TTC549 (cell line): ENCODE data around the gene GNA15.
"Not testable (repeated sequence)": the region's sequence is repeated elsewhere in the genome, so short reads cannot be mapped to it uniquely, and the experiment has no call there.

Experiments used
- FAIRE-seq: peaks from 2 replicates; lab custom pipeline; 2012; peaks lifted over from hg19 to GRCh38; lab: Jason Lieb, UNC

Gene GNA15, protein sequence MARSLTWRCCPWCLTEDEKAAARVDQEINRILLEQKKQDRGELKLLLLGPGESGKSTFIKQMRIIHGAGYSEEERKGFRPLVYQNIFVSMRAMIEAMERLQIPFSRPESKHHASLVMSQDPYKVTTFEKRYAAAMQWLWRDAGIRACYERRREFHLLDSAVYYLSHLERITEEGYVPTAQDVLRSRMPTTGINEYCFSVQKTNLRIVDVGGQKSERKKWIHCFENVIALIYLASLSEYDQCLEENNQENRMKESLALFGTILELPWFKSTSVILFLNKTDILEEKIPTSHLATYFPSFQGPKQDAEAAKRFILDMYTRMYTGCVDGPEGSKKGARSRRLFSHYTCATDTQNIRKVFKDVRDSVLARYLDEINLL

DNA sequence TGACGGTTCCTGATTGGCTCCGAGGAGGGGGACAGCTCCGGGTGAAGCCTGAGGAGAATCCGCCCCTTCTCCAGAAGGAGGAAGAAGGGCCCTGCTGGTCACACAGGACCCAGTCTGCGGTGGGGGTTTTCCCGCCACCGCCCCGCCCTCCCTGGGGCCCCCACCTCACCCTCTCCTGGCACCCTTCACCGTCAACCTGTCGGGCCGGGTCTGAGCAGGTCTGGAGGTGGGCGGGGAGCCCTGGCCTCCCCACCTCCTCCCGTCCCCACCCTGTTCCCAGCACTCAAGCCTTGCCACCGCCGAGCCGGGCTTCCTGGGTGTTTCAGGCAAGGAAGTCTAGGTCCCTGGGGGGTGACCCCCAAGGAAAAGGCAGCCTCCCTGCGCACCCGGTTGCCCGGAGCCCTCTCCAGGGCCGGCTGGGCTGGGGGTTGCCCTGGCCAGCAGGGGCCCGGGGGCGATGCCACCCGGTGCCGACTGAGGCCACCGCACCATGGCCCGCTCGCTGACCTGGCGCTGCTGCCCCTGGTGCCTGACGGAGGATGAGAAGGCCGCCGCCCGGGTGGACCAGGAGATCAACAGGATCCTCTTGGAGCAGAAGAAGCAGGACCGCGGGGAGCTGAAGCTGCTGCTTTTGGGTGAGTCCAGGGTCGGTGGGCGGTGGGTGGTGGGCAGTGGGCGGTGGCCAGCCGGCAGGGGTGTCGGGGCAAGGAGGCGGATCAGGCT is at the start of gene GNA15:
Gene GNA15 (plus strand): TSS at position 73 of the 723 bp plus-strand sequence. CDS start 418 bp downstream, at position 491.
- no peak for FAIRE-seq

DNA sequence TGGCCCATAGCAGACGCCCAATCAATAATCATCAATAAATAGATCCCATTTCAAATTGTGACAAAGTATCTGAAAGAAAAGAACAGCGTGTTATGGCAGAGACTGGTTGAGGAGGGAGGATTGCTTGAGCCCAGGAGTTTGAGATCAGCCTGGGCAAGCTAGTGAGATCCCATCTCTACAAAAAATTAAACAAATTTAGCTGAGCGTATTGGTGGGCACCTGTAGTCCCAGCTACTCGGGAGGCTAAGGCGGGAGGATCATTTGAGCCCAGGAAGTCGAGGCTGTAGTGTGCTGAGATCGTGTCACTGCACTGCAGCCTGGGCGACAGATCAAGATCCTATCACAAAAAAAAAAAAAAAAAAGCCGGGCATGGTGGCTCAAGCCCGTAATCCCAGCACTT is 48.1 kb upstream of the GNA15 start:
- no peak for FAIRE-seq

DNA sequence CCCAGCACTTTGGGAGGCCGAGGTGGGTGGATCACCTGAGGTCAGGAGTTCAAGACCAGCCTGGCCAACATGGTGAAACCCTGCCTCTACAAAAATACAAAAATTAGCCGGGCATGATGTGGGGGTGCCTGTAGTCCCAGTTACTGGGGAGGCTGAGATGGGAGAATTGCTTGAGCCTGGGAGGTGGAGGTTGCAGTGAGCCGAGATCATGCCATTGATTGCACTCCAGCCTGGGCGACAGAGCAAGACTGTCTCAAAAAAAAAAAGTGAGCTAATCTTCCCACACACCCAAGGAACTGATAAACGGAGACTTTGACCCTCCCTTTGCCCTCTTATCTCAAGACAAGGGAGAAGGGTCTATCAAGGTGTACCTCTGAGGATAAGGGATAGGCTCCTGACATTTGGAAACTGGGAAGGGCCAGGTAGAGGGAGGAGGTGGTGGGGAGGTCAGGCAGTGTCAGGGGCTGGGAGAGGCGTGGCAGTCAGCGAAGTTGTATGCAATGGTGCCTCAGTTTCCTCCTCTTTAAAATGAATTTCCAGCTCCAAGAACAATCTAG is 46.5 kb upstream of the GNA15 start:
- FAIRE-seq, result not testable (repeated sequence)

DNA sequence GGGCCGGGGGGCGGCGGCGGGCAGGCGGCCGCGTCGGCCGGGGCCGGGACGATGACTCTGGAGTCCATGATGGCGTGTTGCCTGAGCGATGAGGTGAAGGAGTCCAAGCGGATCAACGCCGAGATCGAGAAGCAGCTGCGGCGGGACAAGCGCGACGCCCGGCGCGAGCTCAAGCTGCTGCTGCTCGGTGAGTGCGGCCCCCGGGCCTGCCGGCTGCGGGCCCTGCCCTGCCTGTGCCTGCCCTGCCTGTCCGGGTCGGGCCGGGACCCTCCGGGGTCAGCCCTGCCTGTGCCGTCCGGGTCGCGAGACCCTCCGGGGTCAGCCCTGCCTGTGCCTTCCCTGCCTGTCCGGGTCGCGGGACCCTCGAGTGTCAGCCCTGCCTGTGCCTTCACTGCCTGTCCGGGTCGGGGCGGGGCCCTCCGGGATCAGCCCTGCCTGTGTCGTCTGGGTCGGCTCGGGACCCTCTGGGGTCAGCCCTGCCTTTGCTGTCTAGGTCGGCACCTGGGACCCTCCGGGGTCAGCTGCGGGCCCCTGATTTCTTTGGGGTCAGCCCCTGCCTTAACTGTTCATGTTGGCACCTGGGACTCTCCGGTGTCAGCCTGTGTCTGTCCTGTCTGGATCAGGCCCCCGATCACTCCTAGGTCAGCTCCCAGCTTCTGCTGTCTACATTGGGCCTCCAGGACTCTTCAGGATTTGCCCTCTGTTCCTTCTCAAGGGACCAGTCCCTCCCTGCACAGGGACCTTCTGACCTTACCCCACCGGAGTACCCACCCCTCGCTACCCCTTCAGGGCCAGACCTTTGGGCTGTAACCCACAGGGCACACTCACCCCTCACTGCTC is 41.0 kb upstream of the GNA15 start:
- FAIRE-seq, result no peak

- no peak for FAIRE-seq
Measured at GRCh38 chr19:3095441-3096191, 40.2 kb upstream of the GNA15 start.

DNA sequence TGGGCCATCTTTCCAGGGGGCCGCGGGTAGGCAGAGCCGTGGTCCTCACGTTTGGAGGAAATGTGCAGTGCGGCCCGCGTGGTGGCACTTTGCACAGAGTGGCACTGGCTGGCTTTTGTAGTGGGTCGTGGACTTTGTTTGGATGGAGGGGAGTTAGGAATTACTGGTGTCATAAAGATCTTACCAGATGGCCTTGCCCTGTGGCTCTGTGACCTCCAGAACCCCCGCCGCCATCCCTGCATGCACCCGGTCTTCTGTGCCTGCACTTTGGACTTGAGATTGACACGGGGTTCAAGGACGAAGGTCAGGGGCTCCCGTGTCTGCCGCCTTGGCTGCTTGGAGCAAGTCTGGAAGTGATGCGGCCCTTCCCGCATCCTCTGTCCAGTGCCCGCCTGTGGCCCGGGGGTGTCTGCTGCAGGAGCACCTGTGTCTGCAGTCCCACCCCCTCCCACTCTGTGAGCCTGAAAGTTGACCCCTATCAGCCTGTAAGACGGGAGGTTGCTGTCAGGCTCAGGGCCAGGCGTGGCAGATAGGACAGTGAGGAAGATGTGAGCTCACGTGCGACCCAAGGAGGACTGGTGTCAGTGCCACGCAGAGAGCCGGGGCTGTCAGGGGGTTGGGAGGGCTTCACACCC is 39.4 kb upstream of the GNA15 start:
- no peak for FAIRE-seq

DNA sequence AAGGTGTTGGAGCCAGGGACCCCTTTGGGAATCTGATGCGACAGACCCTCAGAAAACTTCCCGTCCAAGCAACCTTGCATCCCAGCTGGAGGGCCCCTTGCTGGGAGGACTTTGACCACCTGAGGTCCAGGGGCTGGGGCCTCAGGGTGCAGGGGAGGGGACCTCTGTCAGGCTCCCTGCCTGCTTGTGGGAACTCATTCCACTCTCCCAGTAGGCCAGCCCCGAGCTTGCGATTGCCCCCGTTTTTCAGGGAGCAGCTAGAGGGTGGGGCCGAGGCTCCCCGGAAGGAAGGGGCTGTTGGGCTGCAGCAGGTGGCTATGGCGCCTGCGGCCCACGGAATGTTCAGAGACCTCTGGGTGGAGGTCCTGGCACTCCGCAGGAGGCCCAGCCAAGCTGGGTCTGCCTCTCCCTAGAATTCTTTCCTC is 38.9 kb upstream of the GNA15 start:
- no peak for FAIRE-seq

DNA sequence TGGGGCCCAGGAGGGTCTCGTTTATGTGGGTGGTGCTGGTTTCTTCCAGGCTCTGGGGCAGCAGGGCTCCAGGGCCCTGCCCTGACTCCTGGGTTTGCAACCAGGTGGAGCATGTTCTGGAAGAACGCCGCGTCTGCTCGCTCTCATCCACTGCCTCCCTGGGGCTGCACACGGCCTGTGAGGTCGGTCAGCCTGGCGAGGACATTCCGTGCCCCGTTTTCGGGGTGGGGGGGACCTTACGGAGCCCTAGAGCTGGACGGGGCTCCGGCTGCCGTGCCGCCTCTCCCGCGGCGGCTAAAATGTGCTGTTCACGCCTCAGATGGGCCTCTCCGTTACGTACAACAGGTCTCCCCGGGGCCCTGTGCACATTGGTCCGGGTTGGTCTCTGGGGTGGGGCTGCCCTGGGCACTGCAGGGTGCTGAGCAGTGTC is 38.4 kb upstream of the GNA15 start:
- no peak for FAIRE-seq

DNA sequence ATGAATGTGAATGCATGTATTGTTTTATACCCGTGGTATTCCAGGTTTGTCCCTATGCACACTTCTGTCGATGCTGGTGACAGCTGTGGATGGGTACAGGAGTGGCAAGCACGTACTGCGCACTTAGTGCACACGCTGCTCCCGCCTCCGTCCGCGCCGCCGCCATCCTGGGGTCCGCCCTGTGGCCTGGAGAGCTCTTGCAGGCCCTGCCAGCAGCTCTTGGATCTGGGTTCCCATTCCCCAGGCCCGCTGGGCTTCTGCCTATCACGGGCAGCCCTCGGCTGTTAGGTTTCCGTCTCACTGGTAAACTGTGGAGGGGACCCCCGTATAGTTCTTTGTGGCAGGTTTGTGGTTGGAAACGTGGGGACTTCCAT is 37.7 kb upstream of the GNA15 start:
- no peak for FAIRE-seq

- no peak for FAIRE-seq
Measured at GRCh38 chr19:3098515-3099346, 37.1 kb upstream of the GNA15 start.

- no peak for FAIRE-seq
Measured at GRCh38 chr19:3099347-3100145, 36.3 kb upstream of the GNA15 start.

DNA sequence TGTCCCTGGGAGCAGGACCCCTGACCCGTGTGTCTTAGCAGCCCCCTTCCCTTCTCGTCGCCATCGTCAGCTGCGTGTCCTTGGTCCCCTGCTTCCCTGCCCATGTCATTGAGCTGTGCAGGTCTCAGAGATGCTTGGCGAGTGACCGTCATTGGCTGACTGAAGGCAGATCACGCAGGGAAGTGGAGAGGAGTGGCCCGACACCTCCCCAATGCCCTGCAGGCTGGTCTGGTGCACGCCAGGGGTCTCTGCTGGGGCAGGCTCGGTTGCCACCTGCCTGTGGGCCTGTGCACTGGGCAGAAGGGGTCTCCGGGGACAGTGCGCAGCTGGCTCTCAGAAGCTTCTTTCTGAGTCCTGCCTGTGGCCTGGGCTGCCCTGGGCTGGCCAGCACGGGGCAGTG is 35.5 kb upstream of the GNA15 start:
- FAIRE-seq, result no peak

GRCh38 chr19:3100747-3101730 is 34.8 kb upstream of the GNA15 start:
- no peak for FAIRE-seq

DNA sequence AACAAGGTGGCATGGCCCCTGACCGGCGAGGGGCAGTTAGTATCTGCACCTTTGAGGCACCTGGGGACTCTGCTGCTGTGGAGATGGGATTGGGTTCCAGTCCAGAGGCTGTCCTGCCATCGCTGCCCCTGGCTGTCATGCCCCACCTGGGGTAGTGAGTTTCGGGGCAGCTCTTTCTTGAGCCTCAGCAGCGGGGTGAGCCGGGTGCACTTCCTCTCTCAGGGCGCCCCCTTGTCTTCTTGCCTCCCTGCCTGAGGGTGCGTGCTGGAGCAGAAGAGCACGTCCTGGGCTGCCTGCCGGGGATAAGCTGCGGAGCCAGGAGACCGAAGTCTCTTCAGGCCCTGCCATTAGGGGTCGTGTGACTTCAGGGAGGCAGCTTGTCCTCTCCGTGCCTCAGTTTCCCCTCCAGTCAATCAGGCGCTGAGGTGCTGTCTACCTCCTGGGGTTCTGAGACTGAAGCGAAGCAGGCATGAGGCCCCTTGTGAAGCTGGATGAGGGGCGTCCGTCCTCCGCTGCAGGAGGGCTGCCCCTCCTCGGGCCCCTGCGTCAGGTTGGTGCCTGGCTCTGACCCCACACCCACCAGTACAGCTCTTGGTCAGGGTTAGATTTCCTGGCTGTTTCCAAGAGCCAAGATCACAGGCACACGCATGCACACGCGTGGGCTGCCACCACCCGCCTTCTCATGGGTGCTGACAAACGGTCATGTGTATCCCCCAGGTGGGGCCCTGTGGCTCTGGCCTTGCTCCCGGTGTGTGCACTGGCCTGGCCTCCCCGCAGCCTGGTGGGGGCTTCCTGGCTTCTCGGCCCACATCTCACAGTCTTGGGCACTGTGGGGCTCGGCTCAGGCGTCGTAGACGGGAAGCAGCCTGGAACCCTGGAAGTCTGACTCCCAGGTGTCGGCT is 33.3 kb upstream of the GNA15 start:
- FAIRE-seq, result no peak

DNA sequence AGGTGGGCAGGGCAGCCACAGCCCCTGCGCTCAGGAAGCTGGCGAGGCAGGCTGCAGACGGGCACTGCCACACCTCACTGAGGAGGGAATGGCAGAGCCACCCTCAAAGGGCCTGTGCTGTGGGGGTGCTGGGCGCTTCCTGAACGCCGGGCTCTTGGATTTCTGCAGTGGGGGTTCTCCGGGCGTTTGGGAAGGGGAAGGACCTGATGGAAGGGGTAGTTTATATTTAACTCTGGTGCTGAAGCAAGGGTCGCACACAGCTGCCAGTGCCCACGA is 31.2 kb upstream of the GNA15 start:
- no peak for FAIRE-seq

DNA sequence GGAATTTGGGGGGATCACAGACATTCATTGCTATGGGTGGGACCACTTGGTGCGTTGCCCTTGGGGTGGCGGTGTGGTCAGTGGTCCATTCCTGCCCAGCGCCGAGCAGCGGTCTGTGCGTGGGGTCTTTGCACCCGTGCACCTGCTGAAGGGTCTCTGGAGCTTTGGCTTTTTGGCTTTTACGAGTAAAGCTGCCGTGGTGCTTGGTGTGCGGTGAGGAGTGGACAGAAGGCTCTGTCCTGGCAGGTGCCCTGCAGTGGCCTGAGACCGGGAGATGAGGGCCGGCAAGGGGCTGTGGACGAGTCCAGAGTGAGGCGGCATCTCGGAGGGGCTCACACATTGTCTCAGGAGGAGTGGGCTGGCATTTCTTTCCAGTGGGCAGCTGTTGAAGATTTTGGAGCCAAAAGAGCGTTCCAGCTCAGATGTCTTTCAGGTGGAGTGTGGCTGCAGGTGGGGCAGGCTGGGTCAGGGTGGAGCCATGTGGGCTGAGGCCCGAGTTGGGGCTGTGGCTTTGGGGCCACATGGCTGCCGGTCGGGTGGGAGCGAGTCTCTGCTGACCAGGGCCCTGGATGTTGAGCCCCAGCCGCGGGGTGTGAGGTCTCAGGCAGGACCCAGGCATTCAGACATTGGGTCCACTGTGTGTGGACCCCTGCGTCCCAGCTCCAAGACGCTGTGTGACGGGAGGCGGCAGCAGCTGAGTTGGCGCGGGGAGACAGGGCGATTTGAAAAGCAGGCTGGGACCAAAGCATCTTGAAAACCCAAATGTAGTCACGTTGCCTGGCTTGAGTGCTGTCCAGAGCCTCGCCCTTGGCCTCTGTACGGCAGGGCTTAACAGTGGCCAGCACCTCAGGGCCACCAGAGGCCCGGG is 30.0 kb upstream of the GNA15 start:
- FAIRE-seq, result no peak
